ENCODE results near the gene SSR3. TPM values are rescaled to one million over a fixed set of nuclear protein-coding genes. Genes with fewer than 3 reads are reported as not detected.

The SSR3 gene
- total RNA-seq, 1 experiment from 2014 or later = 178 TPM

GRCh38 chr3:156551261-156551660, 3.7 kb downstream of the SSR3 start:
- Histone ChIP-seq H3K36me3 (ENCODE audit: low read depth, low read length) (peaks cover 67% of the 10 kb centered on the region), H3K9me3 (ENCODE audit: low read length) (no peaks in the 10 kb centered on the region), H2AFZ (ENCODE audit: low read length) (no peak overlapping the region), H3K4me2 (ENCODE audit: low read length) (peak overlapping the region; percentile 93), H3K27ac (ENCODE audit: low read length) (peak overlapping the region; percentile 46), H3F3A (ENCODE audit: low read length, unreplicated experiment) (no peaks in the 10 kb centered on the region), H3K4me3 (ENCODE audit: low read length) (peak overlapping the region; percentile 20; the same call in 1 of the 2 replicates), H3K27me3 (ENCODE audit: low read length) (no peaks in the 10 kb centered on the region), H3K79me2 (ENCODE audit: low read length) (peaks cover 87% of the 10 kb centered on the region), H4K20me1 (ENCODE audit: low read length) (peaks cover 19% of the 10 kb centered on the region; the same call in 1 of the 2 replicates), H3K9me2 (replicated peaks; ENCODE audit: low read length) (no peaks in the 10 kb centered on the region), H3K9ac (ENCODE audit: low read length) (no peak overlapping the region), H3K4me1 (ENCODE audit: insufficient read depth, low read length) (peaks cover 36% of the 10 kb centered on the region)
- ATAC-seq (no peak), DNase-seq (no peak)
- intact Hi-C loops (cut with micrococcal nuclease) = loop anchor here (10.0 kb wide), 1 partner anchor 234 kb away; no protein-coding TSS in a partner anchor
- BruUV-seq (replicated peaks) = no TSS peak
- POLR2A ChIA-PET (ENCODE audit: unreplicated experiment) = no interaction called here
- CTCF ChIA-PET = interaction anchor here (0.5 kb wide), 1 partner anchor 507 kb away, joined by 3 read pairs; no protein-coding TSS in a partner anchor
- TF ChIP-seq EZH2phosphoT487 (IDR thresholded peaks at IDR 0.05; ENCODE audit: borderline replicate concordance, low read length) = no peak

- POLR2A ChIA-PET (ENCODE audit: unreplicated experiment) = no interaction called here
- Histone ChIP-seq H3K27me3 (ENCODE audit: low read length) (no peaks in the 10 kb centered on the region), H3K4me1 (ENCODE audit: insufficient read depth, low read length) (peaks cover 36% of the 10 kb centered on the region), H4K20me1 (ENCODE audit: low read length) (peaks cover 23% of the 10 kb centered on the region), H3K4me2 (ENCODE audit: low read length) (no peak overlapping the region), H3K4me3 (ENCODE audit: low read length) (no peak overlapping the region), H3K9ac (ENCODE audit: low read length) (no peak overlapping the region), H3K9me3 (ENCODE audit: low read length) (no peaks in the 10 kb centered on the region), H3K36me3 (ENCODE audit: low read depth, low read length) (peaks cover 90% of the 10 kb centered on the region), H2AFZ (ENCODE audit: low read length) (no peak overlapping the region), H3K9me2 (replicated peaks; ENCODE audit: low read length) (no peaks in the 10 kb centered on the region), H3F3A (ENCODE audit: low read length, unreplicated experiment) (no peaks in the 10 kb centered on the region), H3K79me2 (ENCODE audit: low read length) (peaks cover 100% of the 10 kb centered on the region), H3K27ac (ENCODE audit: low read length) (no peak overlapping the region)
- no peak for ATAC-seq
- TF ChIP-seq EZH2 (IDR thresholded peaks at IDR 0.05; ENCODE audit: low read length, unreplicated experiment) = no peak
- no peak for DNase-seq
- intact Hi-C loops (cut with micrococcal nuclease) = no loop called here
- CTCF ChIA-PET = no interaction called here
- BruUV-seq (replicated peaks) = no TSS peak
These were observed 6.0 kb downstream of the SSR3 start for GRCh38 chr3:156548902-156549301.

GRCh38 chr3:156548041-156548687, 6.8 kb downstream of the SSR3 start:
- H3K4me2 ChIP-seq (ENCODE audit: low read length) = no peak overlapping the region
- H3K4me3 ChIP-seq (ENCODE audit: low read length) = no peak overlapping the region
- H3K4me1 ChIP-seq (ENCODE audit: insufficient read depth, low read length) = peaks cover 30% of the 10 kb centered on the region
- no peak for DNase-seq
- intact Hi-C loops (cut with micrococcal nuclease) = no loop called here
- no peaks in the 10 kb centered on the region for H3K9me3 ChIP-seq (ENCODE audit: low read length)
- BruUV-seq (replicated peaks) = no TSS peak
- peaks cover 97% of the 10 kb centered on the region for H3K36me3 ChIP-seq (ENCODE audit: low read depth, low read length)
- no peak overlapping the region for H3K9ac ChIP-seq (ENCODE audit: low read length)
- H3K9me2 ChIP-seq (replicated peaks; ENCODE audit: low read length) = no peaks in the 10 kb centered on the region
- POLR2A ChIA-PET (ENCODE audit: unreplicated experiment) = no interaction called here
- H3F3A ChIP-seq (ENCODE audit: low read length, unreplicated experiment) = no peaks in the 10 kb centered on the region
- H4K20me1 ChIP-seq (ENCODE audit: low read length) = peaks cover 18% of the 10 kb centered on the region
- H3K27ac ChIP-seq (ENCODE audit: low read length) = no peak overlapping the region
- H3K79me2 ChIP-seq (ENCODE audit: low read length) = peaks cover 97% of the 10 kb centered on the region
- no peaks in the 10 kb centered on the region for H3K27me3 ChIP-seq (ENCODE audit: low read length)
- no peak overlapping the region for H2AFZ ChIP-seq (ENCODE audit: low read length)
- CTCF ChIA-PET = no interaction called here
- no peak for ATAC-seq
- TF ChIP-seq EZH2phosphoT487 (IDR thresholded peaks at IDR 0.05; ENCODE audit: borderline replicate concordance, low read length) (no peak), EZH2 (IDR thresholded peaks at IDR 0.05; ENCODE audit: low read length, unreplicated experiment) (no peak), CTCF (conservative IDR thresholded peaks at IDR 0.05; ENCODE audit: low read depth, low read length) (no peak)
